Testis (tissue), 3 donors: ENCODE results near the gene DGCR6. TPM values are rescaled to one million over a fixed set of nuclear protein-coding genes. Genes with fewer than 3 reads are reported as not detected.
"Not testable (repeated sequence)": the region's sequence is repeated elsewhere in the genome, so short reads cannot be mapped to it uniquely, and the experiment has no call there.

Source experiments
- DNase-seq: peaks from one replicate; pipeline ENCODE4 v3.0.0-alpha.2; 2019
- H3K27ac ChIP-seq, 2 donors: fragments of 200-600 bp; sonication (generic); one replicate each; pipeline ENCODE4 v1.5.1; 2019
- H3K27me3 ChIP-seq: fragments of 200-600 bp; sonication (generic); one replicate; pipeline ENCODE4 v1.5.1; 2019
- H3K36me3 ChIP-seq: fragments of 200-600 bp; sonication (generic); one replicate; pipeline ENCODE4 v1.5.1; 2017; ENCODE audit warnings: low read depth; ENCODE audit errors: missing control alignments
- H3K4me1 ChIP-seq: fragments of 200-600 bp; sonication (generic); one replicate; pipeline ENCODE4 v1.5.1; 2019
- H3K4me3 ChIP-seq, 2 donors: fragments of 200-600 bp; sonication (generic); one replicate each; pipeline ENCODE4 v1.5.1; 2017 to 2019
- H3K9me3 ChIP-seq: fragments of 200-600 bp; sonication (generic); one replicate; pipeline ENCODE4 v1.5.1; 2017
- CTCF ChIP-seq, 3 experiments: fragments of 450-650 bp in 2 of 3; fragments of 200-600 bp in 1 of 3; sonication (generic) in 1 of 3; IDR thresholded peaks; one replicate each; pipeline ENCODE4 v1.5.1; 2016 to 2019; ENCODE audit warnings: antibody characterized with exemption in 3 of 3, mild to moderate bottlenecking in 2 of 3, moderate library complexity in 1 of 3
- POLR2A ChIP-seq: fragments of 450-650 bp; IDR thresholded peaks from one replicate; pipeline ENCODE4 v1.6.1; 2017; ENCODE audit warnings: antibody characterized with exemption, mild to moderate bottlenecking, moderate library complexity
- WGBS, 2 donors: methylation state at CpG; one replicate each; pipeline ENCODE4 v1.1.5; 2018; 5-methylcytosine and 5-hydroxymethylcytosine counted together
- intact Hi-C: fragments of 100-400 bp; cut with DNase I; formaldehyde crosslinking; loops from one replicate; pipeline ENCODE4 v1.15.1; 2023; ENCODE audit warnings: low total_unique reads
- polyA plus RNA-seq: library from polyadenylated mRNA; stranded (reverse); fragments of 350-450 nt; fragmentation: Illumina TruSeq; extraction: RNeasy Lipid Tissue Mini Kit (QIAGEN cat#74804); gene quantifications from one replicate; pipeline ENCODE4 v1.2.3, GENCODE V29; 2014; ENCODE audit warnings: low read depth, low replicate concordance; ENCODE audit not compliant: insufficient read depth
- total RNA-seq, 2 donors: library from RNA; depleted of rRNA; stranded (reverse); fragments of >200 nt; gene quantifications; one replicate each; pipeline ENCODE4 v1.2.3, GENCODE V29; 2016

The DGCR6 gene
- total and polyA plus RNA-seq, 3 donors from 2014 or later, result 9.8 to 21.7 (median 11.0) TPM

GRCh38 chr22:18947905-18948304 lies 41.8 kb downstream of the DGCR6 start:
- intact Hi-C loops, result no loop called here
- Histone ChIP-seq H3K36me3 (no peaks in the 10 kb centered on the region), H3K27ac (no peak overlapping the region), H3K9me3 (no peaks in the 10 kb centered on the region), H3K4me3 (no peak overlapping the region), H3K27me3 (no peaks in the 10 kb centered on the region), H3K4me1 (no peaks in the 10 kb centered on the region)
- TF ChIP-seq POLR2A (no peak), CTCF (IDR thresholded peaks at IDR 0.05) (no peak)
- WGBS, 2 donors, result 70 to 75% methylated on average over 11 to 12 of the region's 12 CpGs
- no peak for DNase-seq

GRCh38 chr22:18950141-18950540 lies 44.0 kb downstream of the DGCR6 start:
- Histone ChIP-seq H3K36me3 (no peaks in the 10 kb centered on the region), H3K27me3 (no peaks in the 10 kb centered on the region), H3K4me1 (no peaks in the 10 kb centered on the region), H3K9me3 (no peaks in the 10 kb centered on the region), H3K4me3 (no peak overlapping the region), H3K27ac (no peak overlapping the region)
- TF ChIP-seq CTCF (IDR thresholded peaks at IDR 0.05), result no peak
- TF ChIP-seq POLR2A, result no peak
- intact Hi-C loops, result no loop called here
- DNase-seq, result no peak
- WGBS, 2 donors, result 84 to 89% methylated on average over 5 of the region's 5 CpGs

GRCh38 chr22:18952022-18952421 lies 45.9 kb downstream of the DGCR6 start:
- Histone ChIP-seq H3K9me3 (no peaks in the 10 kb centered on the region), H3K36me3 (no peaks in the 10 kb centered on the region), H3K27me3 (no peaks in the 10 kb centered on the region), H3K4me1 (no peaks in the 10 kb centered on the region), H3K4me3 (no peak overlapping the region), H3K27ac (no peak overlapping the region)
- WGBS, 2 donors, result 74 to 85% methylated on average over 6 of the region's 6 CpGs
- TF ChIP-seq CTCF (IDR thresholded peaks at IDR 0.05), result no peak
- TF ChIP-seq POLR2A, result no peak
- intact Hi-C loops, result no loop called here
- DNase-seq, result no peak

- H3K4me3 ChIP-seq, H3K4me1 ChIP-seq, H3K9me3 ChIP-seq, H3K27me3 ChIP-seq, DNase-seq, H3K36me3 ChIP-seq, intact Hi-C loops, H3K27ac ChIP-seq: not testable (repeated sequence)
- WGBS, 2 donors, result 56 to 64% methylated on average over 8 to 10 of the region's 14 CpGs
Measured at GRCh38 chr22:18953128-18953527, 47.0 kb downstream of the DGCR6 start.

- intact Hi-C loops, H3K27me3 ChIP-seq, H3K9me3 ChIP-seq, H3K36me3 ChIP-seq, H3K27ac ChIP-seq, H3K4me1 ChIP-seq, H3K4me3 ChIP-seq: not testable (repeated sequence)
- peak; percentile 66 to 79 (median 76) for TF ChIP-seq CTCF (IDR thresholded peaks at IDR 0.05)
- 29 to 31% methylated on average over 1 to 11 of the region's 14 CpGs for WGBS, 2 donors
- DNase-seq, result peak; percentile 76
Measured at GRCh38 chr22:18954303-18954989, 48.3 kb downstream of the DGCR6 start.
